GM10248 (cell line): ENCODE data around the gene PCYT1B.

Experiments
- CTCF ChIA-PET: fragments of 300-600 bp; sonication (Branson Sonifier 250); formaldehyde crosslinking; extraction: SDS; loops from one replicate; lab custom pipeline; 2021; ENCODE audit warnings: antibody characterized with exemption; lab: Yijun Ruan, JAX
- POLR2A ChIA-PET: fragments of 350-650 bp; sonication (Branson Sonifier 250); formaldehyde crosslinking; extraction: SDS; loops from one replicate; lab custom pipeline; 2020; ENCODE audit warnings: antibody characterized with exemption; lab: Yijun Ruan, JAX
- DNase-seq: peaks from one replicate; pipeline ENCODE4 v3.0.0; 2012; ENCODE audit errors: extremely low spot score
- CTCF ChIP-seq: IDR thresholded peaks from 2 replicates; pipeline ENCODE4 v1.5.1; 2012; ENCODE audit warnings: mild to moderate bottlenecking, low read depth; ENCODE audit errors: extremely low read depth, missing control alignments, control extremely low read depth

Gene PCYT1B

GRCh38 chrX:24647257-24648058, at the start of gene PCYT1B:
TSS of gene PCYT1B (minus strand) at chrX:24647347. CDS start at chrX:24647105, 242 bp downstream.
- no peak for DNase-seq
- ChIA-PET CTCF (no interaction called here), POLR2A (no interaction called here)
- no peak for TF ChIP-seq CTCF

- no peak for TF ChIP-seq CTCF
- DNase-seq: no peak
- CTCF ChIA-PET: no interaction called here
- POLR2A ChIA-PET: no interaction called here
Observed at GRCh38 chrX:24696294-24696693, 49.1 kb upstream of the PCYT1B start.

GRCh38 chrX:24694825-24695224, 47.7 kb upstream of the PCYT1B start:
- TF ChIP-seq CTCF: no peak
- ChIA-PET POLR2A (no interaction called here), CTCF (interaction anchor here (0.9 kb wide), 1 partner anchor 19 kb away, joined by 3 read pairs; no protein-coding TSS in a partner anchor)
- no peak for DNase-seq

GRCh38 chrX:24693453-24694202, 46.5 kb upstream of the PCYT1B start, which contains the start of gene POLA1:
TSS of gene POLA1 (plus strand) at chrX:24693918. CDS start at chrX:24693962, 44 bp downstream.
- CTCF ChIA-PET: no interaction called here
- POLR2A ChIA-PET: no interaction called here
- no peak for TF ChIP-seq CTCF
- peak; percentile 84 for DNase-seq

- ChIA-PET POLR2A (no interaction called here), CTCF (interaction anchor here (0.8 kb wide), 1 partner anchor 23 kb away, joined by 3 read pairs; no protein-coding TSS in a partner anchor)
- DNase-seq: no peak
- no peak for TF ChIP-seq CTCF
Observed at GRCh38 chrX:24692305-24692704, 45.2 kb upstream of the PCYT1B start.

GRCh38 chrX:24684048-24684447, 36.9 kb upstream of the PCYT1B start:
- no peak for TF ChIP-seq CTCF
- POLR2A ChIA-PET: no interaction called here
- CTCF ChIA-PET: interaction anchor here (1.3 kb wide), 1 partner anchor 11 kb away, joined by 3 read pairs; no protein-coding TSS in a partner anchor
- no peak for DNase-seq
